ENCODE data around the gene DENND6A.
"Not testable (repeated sequence)": the region's sequence is repeated elsewhere in the genome, so short reads cannot be mapped to it uniquely, and the experiment has no call there.

Gene DENND6A

DNA sequence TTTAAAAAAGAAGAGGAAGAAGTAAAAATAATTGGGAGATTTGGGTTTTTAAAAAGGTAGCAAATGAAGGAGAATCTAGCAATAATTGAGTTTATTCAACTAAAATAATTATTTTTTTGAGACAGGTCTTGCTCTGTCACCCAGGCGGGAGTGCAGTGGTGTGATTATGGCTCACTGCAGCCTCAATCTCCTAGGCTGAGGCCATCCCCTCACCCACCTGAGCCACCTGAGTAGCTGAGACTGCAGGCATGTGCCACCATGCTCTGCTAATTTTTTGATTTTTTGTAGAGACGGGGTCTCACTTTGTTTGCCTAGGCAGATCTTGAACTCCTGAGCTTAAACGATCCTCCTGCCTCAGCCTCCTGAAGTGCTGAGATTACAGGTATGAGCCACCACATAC, 68.1 kb downstream of the DENND6A start:
- no peak for DNase-seq

DNA sequence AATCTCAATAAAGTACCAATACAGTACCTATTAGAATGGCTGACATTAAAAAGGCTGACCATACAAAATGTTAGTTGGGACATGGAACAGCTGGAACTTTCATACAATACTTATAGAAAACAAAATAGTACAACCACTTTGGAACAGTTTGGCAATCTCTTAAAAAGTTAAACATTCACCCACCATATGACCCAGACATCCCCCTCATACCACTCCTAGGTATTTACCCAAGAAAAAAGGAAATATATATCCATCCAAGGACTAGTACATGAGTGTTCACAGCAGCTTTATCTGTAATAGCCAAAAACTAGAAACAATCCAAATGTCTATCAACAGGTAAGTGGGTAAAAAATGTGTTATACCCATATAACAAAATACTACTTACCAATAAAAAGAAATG, 70.5 kb downstream of the DENND6A start:
- DNase-seq: no peak

DNA sequence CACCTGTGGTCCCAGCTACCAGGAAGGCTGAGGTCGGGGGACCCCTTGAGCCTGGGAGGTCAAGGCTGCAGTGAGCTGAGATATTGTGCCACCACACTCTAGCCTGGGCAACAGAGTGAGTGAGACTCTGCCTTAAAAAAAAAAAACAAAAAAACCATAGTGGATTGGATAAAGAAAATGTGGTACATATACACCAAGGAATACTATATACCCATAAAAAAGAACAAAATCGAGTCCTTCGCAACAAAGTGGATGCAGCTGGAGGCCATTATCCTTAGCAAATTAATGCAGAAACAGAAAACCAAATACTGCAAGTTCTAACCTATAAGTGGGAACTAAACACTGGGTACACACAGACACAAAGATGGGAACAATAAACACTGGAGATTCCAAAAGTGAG, 75.1 kb downstream of the DENND6A start:
- no peak for DNase-seq

GRCh38 chr3:57616233-57616632, 76.6 kb downstream of the DENND6A start:
- no peak for DNase-seq

GRCh38 chr3:57611870-57612269, 81.0 kb downstream of the DENND6A start:
- not testable (repeated sequence) for DNase-seq

GRCh38 chr3:57605683-57606082, 87.2 kb downstream of the DENND6A start:
- DNase-seq: no peak

- no peak for DNase-seq
Measured at GRCh38 chr3:57604971-57605370, 87.9 kb downstream of the DENND6A start.

DNA sequence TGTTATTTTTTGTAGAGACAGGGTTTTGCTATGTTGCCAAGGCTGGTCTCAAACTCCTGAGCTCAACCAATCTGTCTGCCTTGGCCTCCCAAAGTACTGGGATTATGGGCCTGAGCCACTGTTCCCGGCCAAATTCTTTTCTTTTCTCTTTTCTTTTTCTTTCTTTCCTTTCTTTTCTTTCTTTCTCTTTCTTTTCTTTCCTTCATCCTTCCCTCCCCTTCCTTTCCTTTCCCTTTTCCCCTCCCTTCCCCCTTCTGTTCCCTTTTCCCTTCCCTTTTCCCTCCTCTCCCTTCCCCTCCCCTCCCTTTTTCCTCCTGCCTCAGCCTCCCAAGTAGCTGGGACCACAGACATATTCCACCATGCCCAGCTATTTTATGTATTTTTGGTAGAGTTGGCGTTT, 92.7 kb downstream of the DENND6A start:
- no peak for DNase-seq

DNA sequence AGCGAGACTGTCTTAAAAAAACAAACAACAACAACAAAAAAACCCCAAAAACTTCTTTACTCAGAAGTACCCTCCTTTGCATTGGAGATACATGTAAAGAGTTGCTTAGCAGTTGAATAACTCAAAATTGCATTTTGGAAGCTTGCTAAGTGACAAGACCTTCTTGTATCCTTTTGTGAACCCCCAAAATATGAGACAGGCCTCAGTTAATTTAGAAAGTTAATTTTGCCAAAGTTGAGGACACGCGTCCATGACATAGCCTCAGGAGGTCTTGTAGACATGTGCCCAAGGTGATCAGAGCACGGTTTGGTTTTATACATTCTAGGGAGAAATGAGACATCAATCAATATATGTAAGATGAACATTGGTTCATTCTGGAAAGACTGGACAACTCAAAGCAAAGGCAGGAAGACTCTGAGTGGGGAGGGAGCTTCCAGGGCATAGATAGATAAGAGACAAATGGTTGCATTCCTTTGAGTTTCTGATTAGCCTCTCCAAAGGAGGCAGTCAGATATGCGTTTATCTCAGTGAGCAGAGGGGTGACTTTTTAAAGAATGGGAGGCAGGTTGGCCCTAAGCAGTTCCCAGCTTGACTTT, 94.0 kb downstream of the DENND6A start:
- no peak for DNase-seq

GRCh38 chr3:57597127-57597923, 95.6 kb downstream of the DENND6A start, which contains the start of gene ARF4:
ARF4 (minus strand) TSS chr3:57597344; CDS start chr3:57597140, 204 bp downstream.
- DNase-seq: peak; percentile 94 to 95

- peak; percentile 62 to 70 for DNase-seq
Measured at GRCh38 chr3:57596495-57597126, 96.3 kb downstream of the DENND6A start.

DNA sequence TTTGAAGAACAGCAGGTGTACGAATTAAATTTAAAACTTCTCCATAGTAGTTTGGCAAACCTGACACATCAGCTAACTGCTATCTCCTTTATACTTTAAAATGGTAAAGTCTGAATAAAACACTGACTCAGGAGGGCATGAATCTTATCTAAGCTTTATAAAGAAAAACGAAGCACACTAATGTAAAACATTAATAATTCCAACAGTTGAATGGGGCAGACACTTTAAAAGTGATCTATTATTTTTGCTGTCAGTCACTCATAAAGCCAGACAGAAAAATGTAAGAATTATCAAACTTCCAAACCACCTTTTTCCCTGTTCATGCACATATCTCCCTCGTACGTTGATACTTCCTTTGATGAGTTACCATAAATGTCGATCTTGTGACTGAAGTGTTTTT, 98.3 kb downstream of the DENND6A start:
- no peak for DNase-seq

DNA sequence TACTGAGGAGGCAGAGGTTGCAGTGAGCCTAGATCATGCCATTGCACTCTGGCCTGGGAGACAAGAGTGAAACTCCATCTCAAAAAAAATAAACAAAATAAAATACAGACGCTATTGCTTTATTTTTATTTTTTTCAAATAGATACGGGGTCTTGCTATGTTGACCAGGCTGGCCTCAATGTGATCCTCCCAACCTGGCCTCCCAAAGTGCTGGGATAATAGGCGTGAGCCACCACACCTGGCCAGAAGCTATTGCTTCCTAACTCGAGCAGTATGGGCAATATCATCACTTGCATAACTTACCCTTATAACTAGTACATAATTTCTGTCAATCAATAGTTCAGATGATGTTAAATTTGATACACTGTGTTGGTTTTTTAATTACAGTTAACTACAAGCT, 98.7 kb downstream of the DENND6A start:
- DNase-seq: no peak

GRCh38 chr3:57592306-57592705, 100.6 kb downstream of the DENND6A start:
- DNase-seq: no peak

DNA sequence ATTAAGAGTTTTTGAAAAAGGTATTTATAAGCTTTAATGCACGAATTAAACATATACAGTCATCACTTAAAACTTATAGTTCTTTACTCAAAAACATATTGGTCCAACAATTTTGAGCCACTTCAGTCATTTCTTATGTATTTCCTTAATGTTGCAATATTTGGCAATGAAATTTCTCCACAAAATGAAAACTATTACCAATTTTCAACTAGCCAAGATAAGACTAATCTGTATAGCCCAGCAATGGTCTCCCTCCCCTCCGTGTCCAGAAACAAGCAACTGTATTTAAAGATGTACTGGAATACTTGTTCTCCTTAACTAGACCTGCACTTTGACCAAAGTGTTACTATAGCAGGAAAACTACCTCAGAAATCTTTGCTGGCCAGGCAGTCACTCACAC, 105.0 kb downstream of the DENND6A start:
- DNase-seq: no peak

DNA sequence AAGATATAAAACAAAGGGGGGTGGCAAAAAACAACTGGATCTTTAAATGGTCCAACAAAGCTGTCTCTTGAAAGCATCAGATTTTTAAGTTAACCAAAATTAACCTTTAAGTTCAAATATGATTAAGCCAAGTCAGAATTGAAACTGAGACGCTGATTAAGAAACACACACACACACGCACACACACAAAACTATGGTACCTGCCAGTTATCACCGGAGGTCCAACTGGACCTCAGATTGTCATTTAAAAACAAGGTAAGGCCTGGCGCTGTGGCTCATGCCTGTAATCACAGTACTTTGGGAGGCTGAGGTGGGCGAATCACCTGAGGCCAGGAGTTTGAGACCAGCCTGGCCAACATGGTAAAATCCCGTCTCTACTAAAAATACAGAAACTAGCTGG, 106.1 kb downstream of the DENND6A start:
- DNase-seq: no peak

DNA sequence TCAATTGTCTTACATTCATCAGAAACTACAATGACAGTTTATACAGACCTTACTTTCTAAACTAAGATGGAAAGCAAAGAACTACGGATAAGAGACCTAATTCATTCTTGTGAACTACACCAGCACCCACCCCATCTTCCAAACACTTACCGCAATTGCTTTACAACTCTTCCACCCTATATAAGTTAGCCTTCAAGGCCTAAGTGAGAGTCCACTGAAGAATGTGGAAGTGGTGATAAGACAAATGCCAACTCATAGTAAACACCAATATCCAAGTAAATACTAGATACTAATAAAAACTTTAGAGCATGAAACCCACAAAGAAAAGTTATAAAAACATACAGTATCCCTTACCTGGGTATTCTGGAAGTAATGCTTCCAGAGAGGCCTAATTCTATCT, 109.3 kb downstream of the DENND6A start:
- DNase-seq: no peak

- peak in 1 of 2 experiments; percentile 24 for DNase-seq
Measured at GRCh38 chr3:57582474-57583168, 110.3 kb downstream of the DENND6A start.

GRCh38 chr3:57577801-57578200, 115.1 kb downstream of the DENND6A start:
- DNase-seq: no peak

- DNase-seq: no peak
Measured at GRCh38 chr3:57575966-57576626, 116.8 kb downstream of the DENND6A start.

Data from SW 1271 (cell line).